ENCODE measurements around the gene ST6GALNAC3.

ST6GALNAC3 gene

DNA sequence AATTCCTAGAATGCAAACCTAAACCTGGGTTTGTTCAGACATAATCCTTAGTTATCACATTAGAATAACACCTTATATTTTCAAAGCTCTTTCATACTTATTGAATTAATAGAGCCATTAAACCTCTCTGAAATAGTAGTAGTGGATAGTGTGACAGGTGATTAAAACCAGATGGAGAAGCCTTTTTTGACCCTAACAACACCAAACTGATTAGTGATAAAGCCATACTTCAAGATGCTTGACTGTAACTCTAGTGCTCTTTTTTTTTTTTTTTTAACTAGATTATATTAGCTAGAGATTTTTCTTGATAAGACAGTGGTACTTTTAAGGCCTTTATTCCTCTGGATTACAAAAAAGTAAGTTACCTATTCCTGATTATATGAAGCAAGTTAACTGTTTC, 190.1 kb downstream of the ST6GALNAC3 start:
- TF ChIP-seq, protein P1, sequence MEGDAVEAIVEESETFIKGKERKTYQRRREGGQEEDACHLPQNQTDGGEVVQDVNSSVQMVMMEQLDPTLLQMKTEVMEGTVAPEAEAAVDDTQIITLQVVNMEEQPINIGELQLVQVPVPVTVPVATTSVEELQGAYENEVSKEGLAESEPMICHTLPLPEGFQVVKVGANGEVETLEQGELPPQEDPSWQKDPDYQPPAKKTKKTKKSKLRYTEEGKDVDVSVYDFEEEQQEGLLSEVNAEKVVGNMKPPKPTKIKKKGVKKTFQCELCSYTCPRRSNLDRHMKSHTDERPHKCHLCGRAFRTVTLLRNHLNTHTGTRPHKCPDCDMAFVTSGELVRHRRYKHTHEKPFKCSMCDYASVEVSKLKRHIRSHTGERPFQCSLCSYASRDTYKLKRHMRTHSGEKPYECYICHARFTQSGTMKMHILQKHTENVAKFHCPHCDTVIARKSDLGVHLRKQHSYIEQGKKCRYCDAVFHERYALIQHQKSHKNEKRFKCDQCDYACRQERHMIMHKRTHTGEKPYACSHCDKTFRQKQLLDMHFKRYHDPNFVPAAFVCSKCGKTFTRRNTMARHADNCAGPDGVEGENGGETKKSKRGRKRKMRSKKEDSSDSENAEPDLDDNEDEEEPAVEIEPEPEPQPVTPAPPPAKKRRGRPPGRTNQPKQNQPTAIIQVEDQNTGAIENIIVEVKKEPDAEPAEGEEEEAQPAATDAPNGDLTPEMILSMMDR (IDR thresholded peaks at IDR 0.05; ENCODE audit: borderline replicate concordance, control extremely low read depth, extremely low read depth, insufficient read depth, missing control alignments) = no peak
- in situ Hi-C loops (cut with MboI; ENCODE audit: low sequenced_read_pairs, unreplicated experiment) = no loop called here
- DNase-seq (ENCODE audit: low spot score) = no peak

DNA sequence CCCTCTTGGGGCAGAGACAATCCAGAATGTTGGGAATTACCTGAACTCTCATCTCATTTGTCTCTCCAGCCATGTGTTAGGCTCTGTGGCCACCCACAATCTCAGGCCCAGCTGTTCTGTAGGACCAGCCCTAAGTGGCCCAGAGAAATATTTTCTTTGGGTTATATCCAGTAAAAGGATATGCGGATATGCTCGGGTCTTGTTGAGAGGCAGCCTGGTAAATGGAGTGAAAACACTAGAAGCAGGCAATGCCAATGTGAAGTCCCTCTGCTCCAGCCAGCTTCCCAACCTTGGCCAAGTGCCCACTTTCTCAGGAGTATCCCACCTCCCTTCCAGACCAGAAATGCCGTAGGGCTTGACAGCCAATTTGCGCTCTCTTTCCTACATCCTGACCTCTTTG, 192.2 kb downstream of the ST6GALNAC3 start:
- TF ChIP-seq, protein P1 (IDR thresholded peaks at IDR 0.05; ENCODE audit: borderline replicate concordance, control extremely low read depth, extremely low read depth, insufficient read depth, missing control alignments) = no peak
- in situ Hi-C loops (cut with MboI; ENCODE audit: low sequenced_read_pairs, unreplicated experiment) = no loop called here
- no peak for DNase-seq (ENCODE audit: low spot score)

DNA sequence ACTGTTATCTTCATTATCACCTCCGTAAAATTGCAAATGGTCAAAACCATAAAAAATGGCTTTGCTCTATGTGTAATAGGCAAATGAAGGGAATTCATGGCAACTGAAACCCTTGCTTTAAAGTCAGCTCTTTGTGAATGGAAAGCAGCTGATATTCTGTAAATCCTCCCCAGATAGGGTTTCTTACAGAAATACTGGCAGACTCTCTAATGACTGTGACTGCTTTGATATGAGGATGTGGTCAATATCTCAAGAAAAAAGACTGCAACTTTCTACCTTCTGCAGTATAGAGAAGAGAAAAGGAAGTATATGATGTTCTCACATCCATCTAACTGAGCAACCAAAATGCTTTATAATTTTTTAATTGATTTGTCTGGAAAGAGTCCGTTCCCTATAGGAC, 193.1 kb downstream of the ST6GALNAC3 start:
- in situ Hi-C loops (cut with MboI; ENCODE audit: low sequenced_read_pairs, unreplicated experiment) = no loop called here
- TF ChIP-seq, protein P1 (IDR thresholded peaks at IDR 0.05; ENCODE audit: borderline replicate concordance, control extremely low read depth, extremely low read depth, insufficient read depth, missing control alignments) = no peak
- DNase-seq (ENCODE audit: low spot score) = no peak

DNA sequence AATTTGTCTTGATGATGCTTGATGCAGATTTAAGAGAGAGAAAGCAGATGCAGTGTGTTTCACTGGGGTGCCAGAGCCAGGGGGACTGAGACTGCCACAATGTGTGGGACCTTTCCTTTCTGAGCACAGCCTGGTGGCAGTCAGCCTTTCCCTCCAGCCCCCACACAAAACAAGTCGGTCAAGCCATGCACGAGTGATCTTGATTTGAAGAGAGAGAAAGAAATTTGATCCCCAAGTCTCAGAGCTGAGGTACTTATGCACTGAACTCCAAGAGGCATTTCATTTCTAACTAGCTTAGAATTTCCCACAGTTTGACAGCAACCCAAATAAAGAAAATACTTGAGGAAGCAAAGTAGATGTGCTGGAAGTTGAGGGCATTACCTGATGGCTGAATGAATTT, 193.8 kb downstream of the ST6GALNAC3 start:
- in situ Hi-C loops (cut with MboI; ENCODE audit: low sequenced_read_pairs, unreplicated experiment) = no loop called here
- TF ChIP-seq, protein P1 (IDR thresholded peaks at IDR 0.05; ENCODE audit: borderline replicate concordance, control extremely low read depth, extremely low read depth, insufficient read depth, missing control alignments) = no peak
- no peak for DNase-seq (ENCODE audit: low spot score)

DNA sequence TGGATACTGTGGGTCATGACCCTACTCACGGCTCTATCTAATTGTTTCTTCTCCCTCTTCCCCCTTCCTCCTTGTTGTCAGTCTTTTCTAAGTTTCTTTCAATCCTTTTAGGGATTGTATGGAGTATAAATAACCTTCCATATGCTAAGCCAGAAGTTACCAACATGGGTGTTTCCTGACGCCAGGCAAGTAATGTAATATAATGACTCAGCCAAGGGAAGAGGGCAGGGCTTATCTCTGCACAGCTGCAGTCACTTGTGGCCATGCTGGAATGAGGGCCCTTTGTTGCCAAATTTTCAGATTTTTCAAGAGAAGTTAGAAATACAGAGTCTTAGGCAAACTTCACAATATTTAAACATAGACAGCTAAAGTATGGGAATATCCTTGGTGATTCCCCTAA, 194.6 kb downstream of the ST6GALNAC3 start:
- in situ Hi-C loops (cut with MboI; ENCODE audit: low sequenced_read_pairs, unreplicated experiment) = no loop called here
- TF ChIP-seq, protein P1 (IDR thresholded peaks at IDR 0.05; ENCODE audit: borderline replicate concordance, control extremely low read depth, extremely low read depth, insufficient read depth, missing control alignments) = no peak
- no peak for DNase-seq (ENCODE audit: low spot score)

DNA sequence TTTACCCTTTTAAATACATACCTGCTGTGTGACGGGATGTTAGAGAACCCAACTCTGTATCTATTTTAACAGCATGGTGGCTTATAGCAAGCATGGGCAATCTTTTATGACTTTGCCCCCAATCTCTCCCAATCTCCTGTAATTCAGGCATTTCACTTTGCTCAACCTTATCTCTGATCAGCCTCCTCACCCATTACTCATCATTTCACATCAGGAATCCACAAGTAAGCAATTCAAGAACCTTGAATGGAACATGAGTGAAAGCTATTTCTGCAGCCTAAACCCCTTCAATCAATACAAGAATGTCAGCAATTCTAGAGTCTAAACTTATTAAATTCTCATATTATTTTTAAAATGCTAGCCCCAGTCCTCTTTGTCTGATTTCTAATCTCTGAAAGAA, 199.8 kb downstream of the ST6GALNAC3 start:
- no peak for DNase-seq (ENCODE audit: low spot score)
- in situ Hi-C loops (cut with MboI; ENCODE audit: low sequenced_read_pairs, unreplicated experiment) = no loop called here
- TF ChIP-seq, protein P1 (IDR thresholded peaks at IDR 0.05; ENCODE audit: borderline replicate concordance, control extremely low read depth, extremely low read depth, insufficient read depth, missing control alignments) = no peak

DNA sequence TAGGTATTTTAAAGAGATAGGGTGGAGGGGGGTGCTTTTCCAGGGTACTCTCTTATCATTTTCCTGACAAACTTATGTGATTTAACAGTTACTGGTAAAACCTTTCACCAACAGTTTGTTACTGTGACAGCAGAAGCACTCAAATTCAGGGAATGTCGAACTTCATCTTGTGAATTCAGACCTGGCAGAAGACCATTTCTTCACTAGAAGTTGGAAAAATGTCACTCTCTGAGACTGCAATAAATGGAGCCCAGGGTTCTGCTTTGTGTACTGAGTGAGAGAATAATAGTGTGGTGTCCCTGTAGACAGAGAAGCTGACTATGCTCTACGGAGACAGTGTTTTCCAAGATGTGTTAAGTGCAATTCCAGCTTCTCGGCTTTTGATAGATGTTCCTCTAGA, 200.2 kb downstream of the ST6GALNAC3 start:
- in situ Hi-C loops (cut with MboI; ENCODE audit: low sequenced_read_pairs, unreplicated experiment) = no loop called here
- TF ChIP-seq, protein P1 (IDR thresholded peaks at IDR 0.05; ENCODE audit: borderline replicate concordance, control extremely low read depth, extremely low read depth, insufficient read depth, missing control alignments) = no peak
- no peak for DNase-seq (ENCODE audit: low spot score)
